ENCODE measurements around the gene BBS1.
A peak's percentile ranks its signal among the peaks of the same experiment; 100 is the strongest.
"Not testable (repeated sequence)": the region's sequence is repeated elsewhere in the genome, so short reads cannot be mapped to it uniquely, and the experiment has no call there.

The BBS1 gene

DNA sequence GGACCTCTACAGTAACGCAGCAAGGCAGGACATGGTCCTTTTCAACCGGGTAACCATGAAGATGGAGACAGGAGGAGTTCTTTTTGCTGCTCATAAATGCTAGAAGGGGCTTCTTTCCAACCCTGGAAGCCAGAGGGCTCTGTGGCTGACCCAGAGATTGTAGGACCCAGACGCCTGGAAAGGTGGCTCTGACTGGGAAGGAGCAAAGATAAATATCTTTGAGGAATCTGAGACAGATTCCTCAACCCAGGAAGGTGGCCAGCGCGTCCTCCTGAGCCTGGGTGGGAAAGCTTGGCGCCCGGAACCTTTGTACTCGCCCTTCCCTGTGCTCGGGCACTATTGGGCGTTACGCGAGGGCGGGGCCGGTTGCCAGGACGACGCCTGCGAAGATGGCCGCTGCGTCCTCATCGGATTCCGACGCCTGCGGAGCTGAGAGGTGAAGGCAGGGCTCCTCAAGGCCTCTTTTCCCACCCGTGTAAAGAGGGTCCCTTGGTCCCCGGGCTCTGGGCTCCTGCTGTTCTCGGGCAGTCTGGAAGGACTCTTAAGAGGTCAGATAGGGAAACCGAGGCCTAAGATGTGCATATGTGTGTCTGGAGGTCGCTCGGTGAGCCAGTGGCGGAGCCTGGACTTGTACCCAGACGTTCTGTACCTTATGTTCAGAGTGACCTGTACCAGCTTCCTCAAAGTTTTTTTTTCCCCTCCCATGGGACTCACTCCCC lies at the start of gene BBS1:
BBS1 (plus strand) TSS at position 365 of the 719 bp plus-strand sequence; CDS start at position 390, 25 bp downstream.
- Histone ChIP-seq H3K4me3 (ENCODE audit: low read depth, low read length) (peak within 1 kb of the TSS; percentile 95), H3K4me1 (ENCODE audit: control insufficient read depth, insufficient read depth, low read length) (no peaks in the 10 kb centered on the region), H3K9me3 (ENCODE audit: control insufficient read depth, insufficient read depth, low read length) (no peaks in the 10 kb centered on the region), H3K9ac (ENCODE audit: low read depth, low read length) (peak within 1 kb of the TSS; percentile 69), H3K27me3 (ENCODE audit: control insufficient read depth, insufficient read depth, low read length) (no peaks in the 10 kb centered on the region), H3K27ac (ENCODE audit: low read depth, low read length) (peak within 1 kb of the TSS; percentile 69), H3K36me3 (ENCODE audit: control insufficient read depth, insufficient read depth, low read length) (peaks cover 25% of the 10 kb centered on the region)

DNA sequence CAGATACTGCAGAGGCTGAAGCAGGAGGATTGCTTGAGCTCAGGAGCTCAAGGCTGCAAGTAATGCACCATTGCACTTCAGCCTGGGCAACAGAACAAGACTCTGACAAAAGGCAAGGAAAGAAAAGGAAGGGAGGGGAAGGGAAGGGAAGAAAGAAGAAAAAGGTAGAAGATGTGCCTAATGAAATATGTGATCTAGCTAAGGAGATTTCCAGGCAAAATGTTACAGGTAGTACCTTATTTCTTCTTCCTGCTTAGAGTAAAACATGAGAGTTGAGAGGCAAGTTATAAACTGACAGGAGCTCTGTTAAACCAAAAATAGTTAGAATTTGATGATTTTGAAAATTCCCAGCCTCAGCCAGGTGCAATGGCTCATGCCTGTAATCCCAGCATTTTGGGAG lies 48.4 kb upstream of the BBS1 start:
- peaks cover 13% of the 10 kb centered on the region for H3K4me1 ChIP-seq (ENCODE audit: control insufficient read depth, insufficient read depth, low read length)
- no peaks in the 10 kb centered on the region for H3K36me3 ChIP-seq (ENCODE audit: control insufficient read depth, insufficient read depth, low read length)
- no peak overlapping the region for H3K27ac ChIP-seq (ENCODE audit: low read depth, low read length)
- H3K27me3 ChIP-seq (ENCODE audit: control insufficient read depth, insufficient read depth, low read length) = no peaks in the 10 kb centered on the region
- peaks cover 8% of the 10 kb centered on the region; the same call in 1 of the 2 replicates for H3K9me3 ChIP-seq (ENCODE audit: control insufficient read depth, insufficient read depth, low read length)
- no peak overlapping the region for H3K4me3 ChIP-seq (ENCODE audit: low read depth, low read length)
- no peak overlapping the region for H3K9ac ChIP-seq (ENCODE audit: low read depth, low read length)

DNA sequence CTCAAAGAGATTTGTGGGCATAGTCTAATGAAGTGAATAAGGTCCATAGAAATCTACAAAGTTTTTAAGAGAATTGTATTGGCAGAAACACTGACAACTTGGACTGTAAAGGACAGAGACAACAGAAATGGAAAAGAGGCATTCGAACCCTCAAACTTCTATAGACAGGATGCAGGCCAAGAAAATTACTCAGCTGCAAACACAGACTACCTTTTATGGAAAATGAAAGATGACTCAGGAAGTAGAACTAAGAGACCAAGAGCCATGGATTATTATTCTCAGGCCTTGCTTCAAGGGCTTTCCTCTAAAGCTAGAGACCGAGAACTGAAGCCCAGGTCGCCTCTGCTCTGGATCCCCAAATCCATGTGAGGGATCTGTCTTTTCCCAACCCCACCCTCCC lies 47.5 kb upstream of the BBS1 start:
- H3K9ac ChIP-seq (ENCODE audit: low read depth, low read length) = no peak overlapping the region
- no peaks in the 10 kb centered on the region for H3K36me3 ChIP-seq (ENCODE audit: control insufficient read depth, insufficient read depth, low read length)
- H3K4me1 ChIP-seq (ENCODE audit: control insufficient read depth, insufficient read depth, low read length) = peaks cover 16% of the 10 kb centered on the region
- no peak overlapping the region for H3K27ac ChIP-seq (ENCODE audit: low read depth, low read length)
- no peak overlapping the region for H3K4me3 ChIP-seq (ENCODE audit: low read depth, low read length)
- H3K9me3 ChIP-seq (ENCODE audit: control insufficient read depth, insufficient read depth, low read length) = peaks cover 8% of the 10 kb centered on the region; the same call in 1 of the 2 replicates
- no peaks in the 10 kb centered on the region for H3K27me3 ChIP-seq (ENCODE audit: control insufficient read depth, insufficient read depth, low read length)

DNA sequence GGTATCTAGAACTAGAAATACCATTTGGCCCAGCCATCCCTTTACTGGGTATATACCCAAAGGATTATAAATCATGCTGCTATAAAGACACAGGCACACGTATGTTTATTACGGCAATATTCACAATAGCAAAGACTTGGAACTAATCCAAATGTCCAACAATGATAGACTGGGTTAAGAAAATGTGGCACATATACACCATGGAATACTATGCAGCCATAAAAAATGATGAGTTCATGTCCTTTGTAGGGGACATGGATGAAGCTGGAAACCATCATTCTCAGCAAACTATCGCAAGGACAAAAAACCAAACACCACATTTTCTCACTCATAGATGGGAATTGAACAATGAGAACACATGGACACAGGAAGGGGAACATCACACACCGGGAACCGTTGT lies 46.3 kb upstream of the BBS1 start:
- H3K9ac ChIP-seq (ENCODE audit: low read depth, low read length) = not testable (repeated sequence)
- H3K4me1 ChIP-seq (ENCODE audit: control insufficient read depth, insufficient read depth, low read length) = peaks cover 16% of the 10 kb centered on the region

DNA sequence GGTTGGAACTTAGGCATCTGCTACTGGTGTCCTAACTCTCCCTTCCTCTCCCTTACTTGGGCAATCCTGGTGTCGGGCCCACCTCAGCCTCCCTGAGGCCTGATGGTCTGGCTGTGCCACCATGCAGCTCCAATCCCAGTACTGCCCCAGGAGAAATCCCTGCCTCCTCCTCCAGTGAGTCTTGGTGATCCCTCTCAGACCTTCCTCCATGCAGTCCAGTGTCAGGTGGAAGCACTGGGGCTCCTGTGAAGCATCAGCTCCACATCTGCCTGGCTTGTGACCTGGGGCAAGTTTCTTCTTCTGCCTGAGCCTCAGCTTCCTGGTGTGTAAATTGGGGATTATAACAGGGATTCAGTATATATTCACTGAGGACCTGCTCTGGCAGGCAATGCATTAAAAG lies 45.5 kb upstream of the BBS1 start:
- Histone ChIP-seq H3K9ac (ENCODE audit: low read depth, low read length) (no peak overlapping the region), H3K9me3 (ENCODE audit: control insufficient read depth, insufficient read depth, low read length) (peaks cover 8% of the 10 kb centered on the region; the same call in 1 of the 2 replicates), H3K36me3 (ENCODE audit: control insufficient read depth, insufficient read depth, low read length) (no peaks in the 10 kb centered on the region), H3K27me3 (ENCODE audit: control insufficient read depth, insufficient read depth, low read length) (no peaks in the 10 kb centered on the region), H3K4me1 (ENCODE audit: control insufficient read depth, insufficient read depth, low read length) (peaks cover 20% of the 10 kb centered on the region), H3K4me3 (ENCODE audit: low read depth, low read length) (no peak overlapping the region; the same call in 1 of the 2 replicates), H3K27ac (ENCODE audit: low read depth, low read length) (no peak overlapping the region)

More for the DNA sequence above, 46.3 kb upstream of the BBS1 start:
- not testable (repeated sequence) for H3K27ac ChIP-seq (ENCODE audit: low read depth, low read length); H3K27me3 ChIP-seq (ENCODE audit: control insufficient read depth, insufficient read depth, low read length); H3K9me3 ChIP-seq (ENCODE audit: control insufficient read depth, insufficient read depth, low read length); H3K36me3 ChIP-seq (ENCODE audit: control insufficient read depth, insufficient read depth, low read length); H3K4me3 ChIP-seq (ENCODE audit: low read depth, low read length)

DNA sequence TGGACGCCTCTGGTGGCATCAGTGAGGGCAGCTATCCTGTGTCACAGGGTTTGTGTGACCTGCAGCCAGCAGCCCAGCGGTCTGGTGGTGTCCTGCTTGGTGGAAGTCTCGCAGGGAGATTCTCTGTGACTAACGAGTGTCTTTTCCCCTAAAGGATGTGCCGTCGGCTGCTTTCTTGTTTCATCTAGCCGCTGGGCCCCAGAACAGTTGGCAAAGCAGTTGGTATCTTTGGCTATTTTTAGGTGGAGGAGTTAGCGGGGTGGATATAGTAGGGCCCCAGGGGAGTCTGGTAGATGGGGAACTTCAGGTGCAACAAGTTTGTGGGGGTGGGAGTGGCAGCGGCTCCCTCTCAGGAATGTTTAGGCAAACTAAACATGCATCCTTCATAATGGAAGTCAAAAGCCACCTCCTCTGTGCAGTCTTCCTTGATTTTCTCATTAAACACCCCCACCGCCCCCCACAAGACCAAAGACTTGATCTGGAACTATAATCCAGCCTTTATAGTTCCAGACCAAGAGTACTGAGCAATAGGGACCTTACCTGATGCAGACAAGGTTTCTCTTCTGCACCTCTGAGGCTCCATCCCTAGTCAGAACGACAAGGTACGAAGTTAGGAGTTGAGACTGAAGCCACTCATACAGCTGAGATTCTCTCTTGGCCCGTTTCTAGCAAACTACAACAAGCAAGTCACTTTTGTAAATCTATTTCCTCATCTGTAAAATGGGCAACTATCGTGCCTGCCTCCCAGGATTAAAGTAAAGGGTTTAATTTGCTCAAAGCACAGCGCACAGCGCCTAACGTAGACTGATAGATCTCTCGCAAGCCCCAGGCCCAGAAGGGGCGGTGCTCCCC lies 44.8 kb upstream of the BBS1 start:
- Histone ChIP-seq H3K4me1 (ENCODE audit: control insufficient read depth, insufficient read depth, low read length) (peaks cover 22% of the 10 kb centered on the region), H3K36me3 (ENCODE audit: control insufficient read depth, insufficient read depth, low read length) (no peaks in the 10 kb centered on the region), H3K9ac (ENCODE audit: low read depth, low read length) (no peak overlapping the region), H3K4me3 (ENCODE audit: low read depth, low read length) (peak overlapping the region; percentile 73), H3K27ac (ENCODE audit: low read depth, low read length) (no peak overlapping the region), H3K9me3 (ENCODE audit: control insufficient read depth, insufficient read depth, low read length) (peaks cover 8% of the 10 kb centered on the region; the same call in 1 of the 2 replicates), H3K27me3 (ENCODE audit: control insufficient read depth, insufficient read depth, low read length) (no peaks in the 10 kb centered on the region)

DNA sequence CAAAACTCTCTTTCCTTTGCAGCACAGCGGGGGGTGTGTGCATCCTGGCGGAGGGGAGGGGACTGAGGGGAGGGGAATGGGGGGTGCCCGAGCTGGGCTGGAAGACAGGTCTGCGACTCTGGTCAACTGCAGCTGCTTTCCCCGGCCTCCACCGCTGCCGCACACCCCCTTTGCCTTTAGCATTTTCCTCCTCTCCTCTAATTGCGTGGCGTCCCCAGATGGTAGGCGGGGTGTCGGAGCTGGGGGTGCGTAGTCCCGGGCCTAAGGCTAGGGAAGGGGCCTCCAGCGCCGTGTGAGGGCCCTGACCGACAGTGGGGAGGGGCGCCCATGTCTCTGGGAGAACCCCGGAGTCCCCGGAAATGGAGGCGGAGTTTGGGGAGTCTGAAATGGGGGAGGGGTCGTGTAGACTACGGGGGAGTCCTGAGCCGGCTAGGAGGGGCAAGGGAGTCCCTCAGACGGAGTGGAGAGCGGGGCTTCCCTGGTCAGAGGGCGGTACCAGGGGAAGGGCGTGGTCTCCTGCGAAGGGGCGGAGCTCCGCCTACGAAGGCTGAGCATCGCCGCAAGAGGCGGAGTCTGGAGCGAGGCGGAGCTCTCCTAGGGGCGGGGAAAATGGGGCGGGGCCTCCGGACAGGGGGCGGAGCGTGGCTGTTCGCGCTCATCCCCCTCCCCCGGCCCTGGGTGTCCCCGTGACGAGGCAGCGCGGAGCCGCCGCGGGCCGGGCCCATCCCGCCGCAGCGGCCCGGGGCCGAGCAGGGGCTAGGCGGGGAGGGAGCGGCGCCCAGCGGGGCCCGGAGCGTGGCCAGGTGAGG lies 44.0 kb upstream of the BBS1 start, which contains the start of gene PELI3:
PELI3 (plus strand) TSS at position 681 of the 809 bp plus-strand sequence. CDS start 1,224 bp downstream, outside the sequence.
- Histone ChIP-seq H3K9me3 (ENCODE audit: control insufficient read depth, insufficient read depth, low read length) (peaks cover 8% of the 10 kb centered on the region; the same call in 1 of the 2 replicates), H3K4me1 (ENCODE audit: control insufficient read depth, insufficient read depth, low read length) (peaks cover 22% of the 10 kb centered on the region), H3K4me3 (ENCODE audit: low read depth, low read length) (peak within 1 kb of the TSS; percentile 73), H3K27ac (ENCODE audit: low read depth, low read length) (peak within 1 kb of the TSS; percentile 67), H3K27me3 (ENCODE audit: control insufficient read depth, insufficient read depth, low read length) (no peaks in the 10 kb centered on the region), H3K9ac (ENCODE audit: low read depth, low read length) (peak within 1 kb of the TSS; percentile 32; the same call in 1 of the 2 replicates), H3K36me3 (ENCODE audit: control insufficient read depth, insufficient read depth, low read length) (peaks cover 2% of the 10 kb centered on the region; the same call in 1 of the 2 replicates)

DNA sequence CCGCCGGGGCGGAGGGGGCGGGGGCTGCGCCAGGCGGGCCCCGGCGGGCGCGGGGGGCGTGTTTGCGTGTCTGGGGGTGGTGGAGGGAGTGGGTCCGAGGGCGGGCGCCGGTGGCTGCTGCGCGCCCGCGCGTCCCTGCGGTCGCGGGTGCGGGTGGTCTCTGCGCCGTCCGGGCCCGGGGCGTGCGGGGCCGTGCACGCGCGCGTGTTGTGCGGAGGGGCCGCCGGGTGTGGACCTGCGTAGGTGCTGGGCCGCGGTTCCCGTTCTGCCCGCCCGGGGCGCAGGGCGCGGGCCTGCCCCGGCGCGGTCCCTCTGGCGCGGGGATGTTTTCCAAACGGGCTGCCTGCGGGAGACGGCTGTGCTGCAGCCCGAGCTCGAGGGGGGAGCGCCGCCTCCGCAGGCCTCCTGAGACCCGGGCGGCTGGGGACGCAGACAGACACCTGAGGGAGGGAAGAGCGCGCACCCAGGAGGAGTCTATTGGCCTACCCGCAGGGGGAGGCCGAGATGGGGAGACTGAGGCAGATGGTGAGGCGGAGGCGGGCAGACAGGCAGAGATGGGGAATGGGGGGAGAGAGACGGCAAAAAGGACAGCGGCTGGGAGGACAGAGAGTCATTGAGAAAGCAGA lies 43.3 kb upstream of the BBS1 start:
- Histone ChIP-seq H3K9ac (ENCODE audit: low read depth, low read length) (peak overlapping the region; percentile 10; the same call in 1 of the 2 replicates), H3K27ac (ENCODE audit: low read depth, low read length) (no peak overlapping the region), H3K27me3 (ENCODE audit: control insufficient read depth, insufficient read depth, low read length) (no peaks in the 10 kb centered on the region)

DNA sequence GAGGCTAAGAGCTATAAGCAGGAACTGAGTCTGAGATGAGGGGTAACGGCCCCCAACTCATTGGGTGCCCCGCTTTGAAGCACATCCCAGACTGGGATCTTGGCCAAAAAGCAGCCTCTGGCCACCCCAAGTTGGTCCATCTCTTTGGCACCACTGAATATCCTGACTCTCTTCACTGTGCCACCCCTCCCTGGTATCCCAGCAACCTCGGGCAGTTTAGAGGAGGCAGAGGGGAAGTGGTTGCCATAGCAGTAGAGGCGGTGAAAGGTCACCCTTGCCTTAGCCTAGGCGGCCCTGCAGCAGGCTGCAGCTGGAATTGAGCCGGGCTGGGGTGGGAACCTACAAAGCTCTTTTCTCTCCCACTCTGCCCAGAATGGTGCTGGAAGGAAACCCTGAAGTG lies 42.7 kb upstream of the BBS1 start:
- Histone ChIP-seq H3K9ac (ENCODE audit: low read depth, low read length) (no peak overlapping the region), H3K4me3 (ENCODE audit: low read depth, low read length) (peak overlapping the region; percentile 73; the same call in 1 of the 2 replicates), H3K27me3 (ENCODE audit: control insufficient read depth, insufficient read depth, low read length) (no peaks in the 10 kb centered on the region), H3K27ac (ENCODE audit: low read depth, low read length) (no peak overlapping the region), H3K4me1 (ENCODE audit: control insufficient read depth, insufficient read depth, low read length) (peaks cover 22% of the 10 kb centered on the region), H3K9me3 (ENCODE audit: control insufficient read depth, insufficient read depth, low read length) (peaks cover 3% of the 10 kb centered on the region; the same call in 1 of the 2 replicates), H3K36me3 (ENCODE audit: control insufficient read depth, insufficient read depth, low read length) (peaks cover 10% of the 10 kb centered on the region)

More for the DNA sequence above, 43.3 kb upstream of the BBS1 start:
- peaks cover 4% of the 10 kb centered on the region; the same call in 1 of the 2 replicates for H3K36me3 ChIP-seq (ENCODE audit: control insufficient read depth, insufficient read depth, low read length)
- H3K9me3 ChIP-seq (ENCODE audit: control insufficient read depth, insufficient read depth, low read length) = peaks cover 8% of the 10 kb centered on the region; the same call in 1 of the 2 replicates
- peak overlapping the region; percentile 73 for H3K4me3 ChIP-seq (ENCODE audit: low read depth, low read length)
- H3K4me1 ChIP-seq (ENCODE audit: control insufficient read depth, insufficient read depth, low read length) = peaks cover 22% of the 10 kb centered on the region

DNA sequence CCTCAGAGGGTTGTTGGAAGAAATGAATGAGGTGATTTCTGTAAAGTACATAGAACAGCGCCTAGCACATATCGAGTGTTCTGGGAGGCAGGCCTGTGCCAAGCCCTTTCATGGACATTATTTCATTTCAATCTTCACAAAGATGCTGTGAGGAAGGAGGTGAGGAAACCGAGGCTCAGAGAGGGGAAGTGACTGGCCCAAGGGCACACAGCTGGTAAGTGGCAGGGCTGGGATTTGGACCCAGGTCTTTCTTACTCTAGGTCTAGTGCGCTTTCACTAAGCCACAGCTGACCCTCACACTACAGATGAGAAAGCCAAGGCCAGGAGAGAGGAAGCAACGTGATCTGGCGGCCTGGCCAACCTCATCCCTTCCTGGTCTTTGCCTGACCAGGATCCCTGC lies 41.7 kb upstream of the BBS1 start:
- Histone ChIP-seq H3K9me3 (ENCODE audit: control insufficient read depth, insufficient read depth, low read length) (no peaks in the 10 kb centered on the region), H3K27ac (ENCODE audit: low read depth, low read length) (no peak overlapping the region), H3K4me3 (ENCODE audit: low read depth, low read length) (no peak overlapping the region), H3K36me3 (ENCODE audit: control insufficient read depth, insufficient read depth, low read length) (peaks cover 19% of the 10 kb centered on the region), H3K4me1 (ENCODE audit: control insufficient read depth, insufficient read depth, low read length) (peaks cover 22% of the 10 kb centered on the region), H3K9ac (ENCODE audit: low read depth, low read length) (no peak overlapping the region), H3K27me3 (ENCODE audit: control insufficient read depth, insufficient read depth, low read length) (no peaks in the 10 kb centered on the region)
